Fibroblast of upper back skin (primary cell): ENCODE data around the gene STUM.

ENCODE experiments used
- DNase-seq: peaks from one replicate; pipeline ENCODE4 v3.0.0-alpha.2; 2013

Gene STUM

DNA sequence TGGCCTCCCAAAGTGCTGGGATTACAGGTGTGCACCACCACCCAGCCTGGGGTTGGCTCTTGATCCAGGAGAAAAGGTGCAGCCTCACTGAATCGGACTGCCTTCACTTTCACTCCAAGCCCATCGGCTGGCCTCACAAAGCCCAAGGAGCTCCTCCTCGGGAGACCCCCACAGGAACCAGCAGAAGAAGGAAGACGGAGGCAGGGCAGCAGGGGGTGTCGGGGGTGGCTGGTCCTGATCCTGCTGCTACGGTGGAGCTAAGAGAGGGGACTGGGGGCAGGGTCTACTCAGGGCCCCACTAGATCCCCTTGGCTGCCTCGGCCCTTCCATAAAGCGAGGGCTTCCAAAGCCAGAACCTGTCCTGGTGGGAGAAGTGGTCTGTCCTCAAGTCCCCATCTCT, 93.9 kb downstream of the STUM start:
- no peak for DNase-seq

GRCh38 chr1:226643177-226643576, 94.6 kb downstream of the STUM start:
- peak; percentile 56 for DNase-seq

GRCh38 chr1:226643611-226644540, 95.3 kb downstream of the STUM start:
- DNase-seq = no peak

DNA sequence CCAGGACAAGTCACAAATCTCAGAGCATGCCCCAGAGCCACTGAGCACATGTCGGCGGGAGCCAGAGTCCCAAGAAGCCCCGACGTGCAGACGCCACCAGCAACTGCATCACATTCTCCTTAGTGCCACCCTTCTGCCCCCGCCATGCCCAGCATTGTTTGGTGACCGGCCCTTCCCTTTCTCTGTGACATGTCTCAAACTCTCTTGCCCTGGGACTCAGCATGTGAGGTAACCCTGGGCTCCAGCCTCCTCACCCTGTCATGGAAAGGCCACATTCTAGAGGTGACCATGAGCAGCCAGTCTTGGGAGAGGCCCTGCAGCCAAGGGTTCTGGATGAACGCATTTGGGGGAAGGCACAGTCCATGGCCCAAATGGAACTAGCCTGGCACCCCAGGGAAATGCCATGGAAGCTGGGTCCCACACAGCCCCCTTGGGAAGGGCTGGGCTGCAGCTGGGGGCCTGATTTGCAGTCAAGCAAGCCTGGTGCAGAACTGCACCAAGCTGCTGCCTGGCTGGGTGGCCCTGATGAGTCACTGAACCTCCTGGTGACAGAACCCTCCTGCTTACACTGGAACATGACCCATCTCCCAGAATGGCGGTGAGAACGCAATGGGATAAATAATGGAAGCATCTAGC, 96.1 kb downstream of the STUM start:
- DNase-seq = no peak

DNA sequence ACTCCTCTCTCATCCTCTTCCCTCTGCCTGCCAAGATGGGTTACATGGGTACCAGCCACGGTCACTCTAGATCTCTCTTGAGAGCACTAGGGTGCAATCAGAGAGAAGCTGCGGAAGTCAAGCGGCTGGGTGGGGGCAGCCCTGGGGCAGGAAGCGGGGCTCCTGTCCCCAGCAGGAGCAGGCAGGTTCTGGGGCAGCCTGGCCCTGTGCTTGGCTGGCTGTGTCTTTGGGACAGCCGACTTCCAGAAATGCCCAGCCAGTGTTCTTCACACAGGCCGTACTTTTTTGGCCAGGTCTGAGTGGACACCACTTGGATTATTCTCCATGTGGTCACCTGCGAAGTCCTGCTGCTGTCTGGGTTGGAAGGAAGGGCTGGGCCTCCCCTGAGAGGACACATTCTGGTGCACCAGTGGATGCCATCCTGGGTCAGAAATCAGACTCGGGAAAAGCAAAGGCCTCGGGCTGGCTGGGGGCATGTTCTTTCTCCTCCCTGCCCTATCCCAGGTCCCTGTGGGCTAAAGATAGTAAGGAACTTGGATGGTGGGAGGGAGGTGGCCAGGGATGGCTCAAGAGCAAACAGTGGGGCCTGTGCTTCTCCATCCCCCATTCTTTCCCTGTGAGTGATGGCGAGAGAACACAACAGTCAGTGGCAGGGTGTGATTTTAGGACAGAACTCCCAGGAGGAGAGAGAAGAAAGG, 96.9 kb downstream of the STUM start:
- no peak for DNase-seq

GRCh38 chr1:226646026-226646869, 97.7 kb downstream of the STUM start:
- no peak for DNase-seq

DNA sequence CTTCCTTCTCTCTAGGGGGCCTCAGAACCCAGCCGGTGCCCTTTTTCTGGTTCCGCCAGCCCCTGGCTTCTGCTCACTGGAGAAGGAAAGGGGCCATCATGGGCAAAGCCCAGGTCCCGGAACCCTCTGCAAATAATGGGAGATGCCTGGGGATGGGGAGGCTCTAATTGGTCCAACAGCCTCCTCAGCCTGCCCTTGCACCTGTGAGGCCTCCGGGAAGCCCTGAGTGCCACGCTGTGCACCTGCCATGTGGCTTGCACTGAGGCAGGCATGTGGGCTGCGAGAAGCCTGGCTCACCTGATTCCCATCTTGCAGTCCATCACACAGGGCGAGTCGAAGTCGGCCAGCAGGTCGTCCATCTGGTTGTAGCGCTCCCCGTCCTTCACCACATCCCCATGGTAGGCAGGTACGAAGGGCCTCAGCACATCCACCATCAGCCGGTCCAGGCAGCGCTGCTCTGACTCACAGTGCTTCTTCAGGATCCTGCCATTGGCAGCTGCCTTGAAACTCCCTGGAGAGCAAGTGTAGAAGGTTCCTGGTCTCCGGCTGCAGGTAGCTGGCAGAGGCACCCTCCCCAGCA, 98.4 kb downstream of the STUM start:
- no peak for DNase-seq

- no peak for DNase-seq
Measured at GRCh38 chr1:226647719-226648118, 99.2 kb downstream of the STUM start.

- DNase-seq = no peak
Measured at GRCh38 chr1:226648421-226648820, 99.9 kb downstream of the STUM start.

DNA sequence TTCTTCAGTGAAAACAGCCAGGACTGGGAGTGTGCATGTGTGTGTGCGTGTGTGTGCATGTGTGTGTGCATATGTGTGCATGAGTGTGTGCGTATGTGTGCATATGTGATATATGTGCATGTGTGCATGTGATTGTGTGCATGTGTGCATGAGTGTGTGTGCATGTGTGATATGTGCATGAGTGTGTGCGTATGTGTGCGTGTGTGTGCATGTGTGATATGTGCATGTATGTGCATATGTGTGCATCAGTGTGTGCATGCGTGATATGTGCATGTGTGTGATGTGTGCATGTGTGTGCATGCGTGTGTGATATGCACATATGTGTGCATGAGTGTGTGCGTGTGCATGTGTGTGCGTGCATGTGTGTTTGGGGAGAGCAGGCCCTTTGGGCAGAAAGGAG, 100.7 kb downstream of the STUM start:
- DNase-seq = no peak

DNA sequence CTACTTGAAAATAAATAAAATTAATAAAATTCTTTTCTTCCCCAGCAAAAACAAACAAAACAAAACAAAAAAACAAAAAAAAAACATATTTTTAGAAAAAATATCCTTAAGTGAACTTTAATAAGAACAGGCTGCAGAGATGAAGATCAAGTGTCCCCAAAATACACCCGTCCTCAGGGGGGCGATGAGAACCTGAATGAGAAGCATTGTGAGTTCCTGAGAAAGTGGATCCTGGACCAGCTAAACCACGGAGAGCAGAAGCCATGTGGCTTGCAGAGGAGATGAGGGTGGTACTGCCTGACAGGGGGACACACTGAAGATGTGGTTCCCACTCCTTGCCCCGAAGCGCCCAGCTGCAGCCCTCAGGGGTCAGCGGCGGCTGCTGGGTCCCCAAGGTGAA, 101.2 kb downstream of the STUM start:
- peak; percentile 36 for DNase-seq

DNA sequence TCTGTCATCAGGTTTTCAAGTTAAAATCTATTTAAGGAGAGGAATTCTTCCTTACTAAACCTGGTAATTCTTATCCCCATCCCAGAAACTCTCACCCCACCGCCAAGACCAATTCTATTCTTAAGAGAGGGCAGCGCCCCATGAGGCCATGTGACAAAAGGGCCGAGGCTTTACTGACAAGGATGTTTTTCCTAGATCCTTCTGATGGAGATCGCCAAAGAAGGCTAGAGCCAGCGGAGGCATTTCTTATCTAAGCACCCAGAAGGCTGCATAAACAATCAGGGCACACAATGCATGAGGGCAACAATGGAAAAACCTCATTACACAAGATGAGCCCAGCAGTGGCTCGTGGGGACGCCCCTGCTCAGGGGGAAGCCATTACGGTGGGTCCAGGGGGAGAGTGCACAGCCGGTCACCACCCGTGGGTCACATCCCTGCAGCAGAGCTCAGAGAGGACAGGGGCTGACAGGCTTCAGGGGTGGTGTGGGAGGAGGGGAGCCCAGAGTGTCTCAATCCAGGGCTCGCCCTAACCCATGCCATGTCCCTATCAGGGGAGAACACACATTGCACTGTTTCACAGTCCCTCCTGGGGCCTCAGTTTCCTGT, 101.8 kb downstream of the STUM start:
- no peak for DNase-seq

DNA sequence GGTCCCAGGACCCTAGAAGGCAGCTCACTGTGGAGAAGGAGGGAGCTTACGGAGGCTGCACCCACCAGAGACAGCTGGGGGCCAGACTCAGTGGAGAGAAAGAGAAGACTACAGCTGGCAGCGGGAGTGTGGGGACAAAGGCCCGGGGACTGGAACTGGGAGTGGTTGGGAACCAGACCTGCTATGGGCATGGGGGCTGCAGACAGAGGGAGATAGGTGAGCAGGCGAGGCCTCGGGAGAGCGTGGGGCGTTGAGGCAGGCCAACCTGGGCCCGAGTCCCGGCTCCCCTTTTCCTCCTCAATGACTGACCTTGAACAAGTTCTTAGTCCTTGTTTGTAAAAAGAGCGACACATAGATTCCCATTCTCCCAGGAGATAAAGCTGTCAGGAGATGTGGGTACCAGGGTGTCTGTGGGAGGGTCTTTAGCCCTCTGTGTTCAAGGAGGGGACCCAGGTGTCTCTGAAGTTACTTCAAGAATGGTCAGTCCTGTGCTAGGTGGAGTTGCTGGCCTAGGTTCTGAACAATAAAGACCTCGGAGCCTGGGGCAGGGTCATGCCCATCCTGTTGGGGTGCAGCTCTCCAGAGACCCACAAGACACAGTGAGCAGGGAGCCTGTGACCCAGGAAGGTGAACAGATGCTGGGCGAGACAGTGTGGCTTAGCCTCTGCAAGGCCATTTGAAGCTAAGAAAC, 102.6 kb downstream of the STUM start:
- no peak for DNase-seq

- DNase-seq = no peak
Measured at GRCh38 chr1:226651732-226652105, 103.2 kb downstream of the STUM start.

DNA sequence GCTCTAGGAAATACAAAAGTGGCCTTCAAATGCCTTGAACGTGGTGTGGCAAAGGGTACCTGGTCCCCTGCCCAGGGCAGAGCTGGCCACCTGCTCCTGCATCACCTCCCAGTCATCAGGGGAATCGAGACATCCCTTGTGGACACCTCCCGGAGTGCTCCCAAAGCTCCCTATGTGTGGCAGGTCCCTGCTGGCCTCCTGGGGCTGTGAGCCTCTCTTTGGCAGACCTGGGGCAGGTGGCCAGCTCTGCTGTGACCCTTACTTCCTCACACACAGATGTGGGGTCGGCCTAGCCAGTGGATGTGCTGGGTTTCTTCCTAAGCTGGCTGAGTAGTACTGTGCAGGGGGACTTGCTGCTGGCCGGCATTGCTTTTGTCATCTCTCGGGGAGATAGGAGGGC, 104.0 kb downstream of the STUM start:
- no peak for DNase-seq

GRCh38 chr1:226653311-226653921, 104.9 kb downstream of the STUM start:
- DNase-seq = no peak

DNA sequence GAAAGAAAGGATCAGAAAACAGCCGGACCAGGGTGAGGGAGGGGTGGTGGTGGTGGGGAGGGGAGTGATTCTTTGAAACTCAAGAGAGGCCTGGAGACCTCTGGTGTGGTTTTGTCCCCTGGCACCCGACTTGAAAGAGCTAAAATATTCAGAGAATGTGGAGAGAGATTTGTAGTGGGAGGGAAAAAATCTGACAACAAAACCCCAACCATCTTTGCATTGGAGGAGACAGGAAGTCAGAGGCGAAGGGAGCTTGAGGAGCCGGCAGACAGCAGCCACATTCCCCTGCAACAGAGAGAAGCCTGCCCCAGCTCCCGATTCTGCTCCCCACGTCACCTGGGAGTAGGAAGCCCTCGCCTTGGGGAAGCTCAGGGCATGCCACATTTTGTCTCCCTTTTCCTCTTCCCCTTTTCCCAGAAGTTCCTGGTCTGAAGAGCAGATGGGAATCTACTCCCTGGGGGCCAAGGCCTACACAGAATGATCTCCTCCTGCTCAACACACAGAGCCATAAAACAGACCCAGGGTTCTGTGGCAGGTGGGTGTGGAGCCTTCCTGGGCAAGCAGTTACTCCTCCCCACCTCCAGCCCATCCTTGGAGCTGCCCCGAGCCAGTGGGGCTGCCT, 105.6 kb downstream of the STUM start:
- DNase-seq = peak; percentile 92

- DNase-seq = no peak
Measured at GRCh38 chr1:226654668-226655055, 106.1 kb downstream of the STUM start.

DNA sequence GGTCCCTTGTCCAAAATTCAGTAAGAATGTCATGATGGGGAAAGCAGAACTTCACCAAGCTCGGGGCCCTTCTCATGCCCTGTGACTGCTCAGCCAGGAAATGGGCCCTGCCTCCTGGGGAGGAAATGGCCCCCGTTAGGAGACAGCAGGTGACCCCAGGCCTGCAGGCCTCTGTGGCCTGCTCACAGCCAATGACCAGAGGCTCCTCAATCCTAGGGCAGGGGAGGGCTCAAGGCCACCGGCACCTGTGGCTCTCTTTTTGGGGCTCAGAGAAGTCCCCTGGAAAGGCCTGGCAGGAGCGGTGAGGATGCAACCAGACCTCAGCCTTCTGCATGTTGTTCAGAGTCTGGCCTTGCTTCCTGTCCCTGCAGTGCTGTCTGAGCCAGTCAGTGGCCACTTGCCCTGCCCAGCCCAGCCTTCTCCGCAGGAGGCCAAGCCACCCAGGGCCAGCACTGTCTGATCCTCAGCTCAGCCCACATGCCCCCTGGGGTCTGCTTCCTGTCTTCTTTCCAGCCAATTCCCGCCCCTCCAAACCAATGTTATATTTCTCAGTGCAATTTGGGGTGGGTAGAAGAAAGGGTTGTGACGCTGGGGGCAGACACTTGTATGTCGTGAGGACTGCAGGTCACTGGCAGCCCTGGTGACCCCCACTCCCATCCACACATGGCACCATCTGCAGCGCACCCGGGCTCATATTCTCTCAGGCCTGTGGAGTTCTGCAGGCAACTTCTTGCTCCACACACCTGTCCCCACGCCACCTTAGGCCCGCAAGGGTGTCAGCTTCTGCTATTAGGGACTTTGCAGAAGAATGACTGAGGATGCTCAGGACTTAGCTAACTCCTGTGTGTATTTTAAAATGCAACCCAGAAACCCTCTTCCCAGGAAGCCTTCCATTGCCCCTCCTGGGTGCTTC, 106.9 kb downstream of the STUM start:
- DNase-seq = peak; percentile 27
